ENCODE results near the gene KIAA1755. TPM values are rescaled to one million over a fixed set of nuclear protein-coding genes. Genes with fewer than 3 reads are reported as not detected.
"Not testable (repeated sequence)": the region's sequence is repeated elsewhere in the genome, so short reads cannot be mapped to it uniquely, and the experiment has no call there.

KIAA1755 gene
- total RNA-seq, 1 experiment from 2014 or later = 0.20 TPM

DNA sequence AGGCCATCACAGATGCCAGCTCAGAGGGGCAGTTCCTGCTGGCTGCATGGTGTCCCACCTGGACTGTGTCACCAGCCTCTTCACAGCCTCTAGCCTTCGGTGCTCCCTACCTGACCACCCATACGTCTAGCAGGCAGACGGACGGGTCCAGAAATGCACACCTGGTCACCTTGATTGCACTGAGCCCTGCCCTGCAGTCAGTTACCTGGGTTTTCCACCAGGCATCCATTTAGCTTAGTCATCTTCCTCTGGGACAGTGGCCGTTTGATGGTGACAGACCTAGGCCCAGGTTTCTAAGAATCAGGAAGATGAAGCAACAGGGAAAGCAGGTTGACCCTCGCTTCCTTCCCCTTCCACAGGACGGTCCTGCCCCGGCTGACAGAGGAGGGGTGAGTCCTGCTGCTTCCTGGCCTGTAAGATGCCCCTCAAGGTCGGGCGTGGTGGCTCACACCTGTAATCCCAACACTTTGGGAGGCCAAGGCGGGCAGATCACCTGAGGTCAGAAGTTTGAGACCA, 33.6 kb upstream of the KIAA1755 start:
- in situ Hi-C loops (cut with HindIII; ENCODE audit: low pct_unique_long_range_greater_than_20kb, low sequenced_read_pairs) = no loop called here
- no peak for DNase-seq (ENCODE audit: low read depth)

DNA sequence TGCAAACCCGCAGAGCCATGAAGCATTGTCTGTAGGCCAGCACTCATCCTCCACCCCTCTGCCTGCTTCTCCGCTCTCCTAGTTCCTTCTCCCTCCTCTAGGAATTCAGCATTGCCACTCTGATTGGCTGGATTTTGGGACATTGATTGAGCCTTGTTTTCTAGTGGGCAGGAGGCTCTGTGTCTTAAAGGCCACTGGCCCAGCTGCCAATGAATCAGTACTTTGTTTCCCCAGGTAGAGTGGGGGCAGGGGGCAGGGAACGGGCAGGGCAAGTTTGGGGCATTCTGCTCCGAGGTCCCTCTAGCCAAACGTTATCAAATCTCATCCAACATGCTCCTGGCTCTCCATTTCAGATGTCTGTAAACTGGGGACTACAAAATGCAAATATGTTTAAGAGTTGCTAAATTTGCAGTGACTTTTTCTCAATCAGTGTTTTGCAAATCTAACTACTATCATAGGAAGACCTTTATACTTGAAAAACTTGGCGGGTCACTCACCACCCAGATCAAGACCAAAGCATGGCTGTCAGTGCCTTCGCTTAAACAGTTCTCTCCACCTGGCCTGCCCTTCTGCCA, 33.0 kb upstream of the KIAA1755 start:
- in situ Hi-C loops (cut with HindIII; ENCODE audit: low pct_unique_long_range_greater_than_20kb, low sequenced_read_pairs) = no loop called here

DNA sequence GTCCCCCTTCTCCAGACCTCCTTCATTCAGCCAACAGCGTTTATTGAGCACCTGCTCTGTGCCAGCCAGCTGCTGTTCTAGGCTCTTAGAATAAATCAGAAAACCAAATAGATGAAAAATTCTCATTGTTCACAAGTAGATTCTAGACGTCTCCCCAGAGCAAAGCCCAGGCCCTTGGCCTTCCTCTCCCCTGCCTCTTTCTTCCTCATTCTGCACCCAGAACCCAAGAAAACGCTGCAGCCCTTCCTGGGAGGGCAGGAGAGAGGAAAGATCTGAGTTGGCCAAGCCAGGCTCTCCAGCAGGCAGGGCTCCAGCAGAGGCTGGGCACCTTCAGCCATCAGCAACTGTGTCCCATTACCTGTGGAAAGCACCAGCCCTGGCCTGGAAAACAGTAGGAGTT, 31.4 kb upstream of the KIAA1755 start:
- in situ Hi-C loops (cut with HindIII; ENCODE audit: low pct_unique_long_range_greater_than_20kb, low sequenced_read_pairs) = no loop called here
- no peak for DNase-seq (ENCODE audit: low read depth)

More for the DNA sequence above, 33.0 kb upstream of the KIAA1755 start:
- no peak for DNase-seq (ENCODE audit: low read depth)

DNA sequence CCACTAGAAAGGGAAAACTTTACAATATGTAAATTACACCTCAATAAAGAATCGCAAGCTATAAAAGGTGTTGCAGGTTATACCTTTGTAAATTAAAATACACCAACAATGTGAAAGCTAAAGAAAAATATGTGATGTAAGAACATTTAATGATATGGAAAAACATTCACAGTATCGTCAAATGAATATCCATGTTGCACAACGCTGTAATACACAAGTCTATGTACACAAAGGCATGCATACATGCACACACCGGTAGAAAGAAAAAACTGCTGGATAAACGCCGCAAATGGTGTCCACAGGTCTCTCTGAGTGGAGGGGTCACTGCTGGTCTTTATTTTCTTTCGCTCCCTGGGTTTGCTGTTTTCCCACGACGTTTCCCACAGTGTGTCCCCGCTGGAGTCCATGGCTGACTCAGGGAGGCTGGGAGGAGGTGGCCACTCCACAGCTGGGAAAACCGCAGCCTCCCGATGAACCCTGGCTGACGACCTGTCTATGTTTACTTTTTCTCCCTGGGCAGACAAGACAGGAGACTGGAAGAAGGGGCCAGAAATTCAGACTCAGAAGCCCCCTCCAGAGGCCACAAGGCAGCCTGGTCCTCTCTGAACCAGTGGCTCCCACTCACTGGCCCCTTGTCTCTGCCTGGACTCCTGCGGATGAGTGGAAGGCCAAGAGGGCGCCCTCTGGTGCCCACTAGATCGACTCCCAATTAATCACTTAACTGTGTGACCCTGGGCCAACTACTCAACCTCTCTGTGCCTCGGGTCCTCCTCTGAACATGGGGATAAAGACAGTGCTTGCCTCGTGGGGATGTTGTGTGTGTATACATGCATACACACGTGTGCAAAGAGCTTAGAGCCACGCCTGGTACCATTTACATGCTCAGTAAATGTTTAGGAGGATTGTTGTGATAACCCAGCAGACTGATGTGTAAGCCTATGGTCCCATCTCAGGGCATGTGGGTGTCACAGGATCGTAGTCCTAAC, 30.6 kb upstream of the KIAA1755 start:
- in situ Hi-C loops (cut with HindIII; ENCODE audit: low pct_unique_long_range_greater_than_20kb, low sequenced_read_pairs) = no loop called here
- DNase-seq (ENCODE audit: low read depth) = peak; percentile 22

DNA sequence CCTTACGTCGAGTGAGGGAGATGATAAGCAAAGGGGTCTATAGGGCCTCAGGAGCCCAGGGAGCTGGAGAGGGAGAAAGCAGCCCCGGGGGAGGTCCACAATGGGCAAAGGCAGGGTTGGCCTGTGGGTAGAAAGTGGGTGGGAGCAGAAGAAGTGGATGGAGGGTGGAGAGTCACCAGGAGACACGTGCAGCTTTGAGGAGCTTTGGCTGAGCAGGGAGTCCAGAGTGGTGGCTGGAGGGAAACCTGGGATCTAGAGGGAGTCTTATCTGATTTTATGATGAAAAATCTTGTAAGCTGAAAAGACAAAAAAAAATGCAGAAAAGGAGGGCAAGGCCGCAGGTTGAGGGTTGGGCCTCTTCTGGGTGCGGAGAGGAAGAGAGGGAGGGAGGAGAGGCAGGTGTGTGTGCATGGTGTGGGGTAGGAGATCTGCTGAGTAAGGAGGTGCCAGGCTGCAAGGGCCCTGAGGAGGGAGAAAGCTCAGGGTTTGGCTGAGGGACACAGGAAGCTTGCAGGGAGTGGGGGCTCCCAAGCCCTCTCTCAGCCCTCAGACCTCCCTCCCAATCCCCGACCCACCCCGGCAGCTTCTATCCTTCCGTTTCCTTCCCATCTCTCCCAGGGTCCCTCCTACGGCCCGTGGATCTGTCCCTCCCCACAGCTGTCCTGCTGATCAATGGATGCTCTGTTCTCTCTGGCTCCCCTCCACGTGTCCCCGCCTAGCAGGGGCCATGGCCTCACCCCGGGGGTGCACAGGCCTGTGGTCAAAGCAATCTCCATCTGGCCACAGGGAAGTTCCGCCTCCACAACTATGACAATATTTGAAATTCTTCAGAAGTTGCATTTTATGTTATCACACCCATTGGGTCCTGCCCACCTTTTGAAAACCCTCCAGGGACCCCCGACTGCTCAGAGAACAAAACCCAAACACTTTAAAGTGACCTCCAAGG, 26.3 kb upstream of the KIAA1755 start:
- DNase-seq (ENCODE audit: low read depth) = no peak

DNA sequence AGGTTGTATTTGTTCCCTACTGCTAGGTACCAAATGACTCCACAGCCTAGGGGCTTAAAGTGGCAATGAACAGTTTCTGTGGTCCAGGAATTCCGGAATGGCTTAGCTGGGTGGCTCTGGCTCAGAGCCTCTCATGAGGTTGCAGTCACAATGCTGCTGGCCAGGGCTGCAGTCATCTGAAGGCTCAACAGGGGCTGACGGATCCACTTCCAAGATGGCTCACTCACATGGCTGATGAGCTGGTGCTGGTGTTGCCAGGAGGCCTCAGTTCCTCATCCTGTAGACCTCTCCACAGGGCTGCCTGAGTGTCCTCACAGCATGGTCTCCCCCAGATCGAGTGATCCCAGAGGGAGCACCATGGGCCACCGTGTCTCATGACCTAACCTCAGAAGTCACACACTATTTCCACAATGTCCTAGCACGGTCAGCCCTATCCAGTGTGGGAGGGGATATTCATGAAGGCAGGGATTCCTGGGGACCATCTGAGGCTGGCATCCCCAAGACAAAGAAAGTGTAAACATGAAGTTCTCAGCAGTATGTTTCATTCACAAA, 24.4 kb upstream of the KIAA1755 start:
- DNase-seq (ENCODE audit: low read depth) = no peak
- in situ Hi-C loops (cut with HindIII; ENCODE audit: low pct_unique_long_range_greater_than_20kb, low sequenced_read_pairs) = no loop called here

More for the DNA sequence above, 26.3 kb upstream of the KIAA1755 start:
- in situ Hi-C loops (cut with HindIII; ENCODE audit: low pct_unique_long_range_greater_than_20kb, low sequenced_read_pairs) = no loop called here

DNA sequence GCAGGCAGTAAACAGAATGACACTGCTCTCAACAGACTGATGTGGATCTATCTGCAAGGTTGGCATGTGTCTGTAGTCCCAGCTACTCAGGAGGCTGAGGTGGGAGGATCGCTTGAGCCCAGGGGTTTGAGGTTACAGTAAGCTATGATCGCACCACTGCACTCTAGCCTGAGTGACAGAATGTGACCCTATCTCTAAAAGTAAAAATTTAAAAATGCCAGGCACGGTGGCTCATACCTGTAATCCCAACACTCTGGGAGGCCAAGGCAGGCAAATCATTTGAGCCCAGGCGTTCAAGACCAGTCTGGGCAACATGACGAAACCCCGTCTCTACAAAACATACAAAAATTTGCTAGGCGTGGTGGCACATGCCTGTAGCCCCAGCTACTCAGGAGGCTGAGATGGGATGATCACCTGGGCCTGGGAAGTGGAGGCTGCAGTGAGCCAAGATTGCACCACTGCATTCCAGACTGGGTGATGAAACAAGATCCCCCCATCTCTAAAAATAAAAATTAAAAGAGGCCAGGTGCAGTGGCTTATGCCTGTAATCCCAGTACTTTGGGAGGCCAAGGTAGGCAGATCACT, 23.6 kb upstream of the KIAA1755 start:
- DNase-seq (ENCODE audit: low read depth); in situ Hi-C loops (cut with HindIII; ENCODE audit: low pct_unique_long_range_greater_than_20kb, low sequenced_read_pairs): not testable (repeated sequence)

DNA sequence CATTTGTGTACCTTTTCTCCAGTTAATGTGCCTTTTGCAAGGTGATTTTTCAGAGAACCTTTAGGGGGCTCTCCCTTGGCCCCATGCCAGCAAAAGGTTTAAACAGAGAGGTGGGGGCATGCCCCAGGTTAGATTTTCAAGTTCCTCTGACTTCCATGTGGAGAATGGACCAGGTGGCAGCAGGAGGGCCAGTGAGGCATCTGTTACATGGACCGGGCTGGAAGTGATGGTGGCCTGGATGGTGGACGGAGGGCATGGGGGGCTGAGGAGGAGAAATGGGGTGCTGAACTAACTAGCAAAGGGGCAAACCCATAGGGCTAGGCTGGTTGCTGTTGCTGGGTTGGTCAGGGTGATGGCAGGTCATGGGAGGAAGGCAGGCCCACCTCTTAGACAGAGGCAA, 22.7 kb upstream of the KIAA1755 start:
- in situ Hi-C loops (cut with HindIII; ENCODE audit: low pct_unique_long_range_greater_than_20kb, low sequenced_read_pairs) = no loop called here

DNA sequence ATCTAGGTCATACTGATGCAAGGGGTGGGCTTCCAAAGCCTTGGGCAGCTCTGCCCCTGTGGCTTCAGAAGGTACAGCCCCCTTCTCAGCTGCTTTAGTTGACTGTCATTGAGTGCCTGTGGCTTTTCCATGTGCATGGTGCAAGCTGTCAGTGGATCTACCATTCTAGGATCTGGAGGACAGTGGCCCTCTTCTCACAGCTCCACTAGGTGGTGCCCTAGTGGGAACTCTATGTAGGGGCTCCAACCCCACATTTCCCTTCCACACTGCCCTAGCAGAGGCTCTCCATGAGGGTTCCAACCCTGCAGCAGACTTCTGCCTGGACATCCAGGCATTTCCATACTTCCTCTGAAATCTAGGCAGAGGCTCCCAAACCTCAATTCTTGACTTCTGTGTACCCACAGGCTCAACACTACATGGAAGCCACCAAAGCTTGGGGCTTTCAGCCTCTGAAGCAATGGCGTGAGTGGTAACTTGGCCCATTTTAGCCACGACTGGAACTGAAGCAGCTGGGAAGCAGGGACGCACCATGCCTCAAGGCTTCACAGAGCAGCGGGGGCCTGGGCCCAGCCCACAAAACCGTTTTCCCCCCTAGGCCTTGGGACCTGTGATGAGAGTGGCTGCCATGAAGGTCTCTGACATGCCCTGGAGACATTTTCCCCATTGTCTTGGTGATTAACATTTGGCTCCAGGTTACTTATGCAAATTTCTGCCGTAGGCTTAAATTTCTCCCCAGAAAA, 20.8 kb upstream of the KIAA1755 start:
- in situ Hi-C loops (cut with HindIII; ENCODE audit: low pct_unique_long_range_greater_than_20kb, low sequenced_read_pairs) = not testable (repeated sequence)

More for the DNA sequence above, 22.7 kb upstream of the KIAA1755 start:
- no peak for DNase-seq (ENCODE audit: low read depth)

DNA sequence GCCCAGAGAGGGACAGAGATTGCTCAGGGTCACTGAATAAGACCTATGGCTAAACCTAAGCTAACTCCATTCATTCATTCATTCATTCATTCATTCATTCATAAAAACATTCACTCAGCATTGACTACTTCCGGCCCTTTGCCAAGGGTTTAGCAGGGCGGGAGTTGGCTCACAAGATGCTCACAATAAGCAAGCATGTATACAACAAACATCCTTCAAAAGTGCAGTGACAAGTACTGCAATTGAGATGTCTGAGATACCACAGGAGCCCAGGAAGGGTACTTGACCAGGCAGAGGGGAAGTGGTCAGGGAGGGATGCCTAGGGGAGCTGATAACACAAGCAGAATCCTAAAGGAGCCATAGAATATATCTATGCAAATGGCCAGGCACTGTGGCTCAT, 18.2 kb upstream of the KIAA1755 start:
- in situ Hi-C loops (cut with HindIII; ENCODE audit: low pct_unique_long_range_greater_than_20kb, low sequenced_read_pairs) = no loop called here
- DNase-seq (ENCODE audit: low read depth) = no peak

More for the DNA sequence above, 20.8 kb upstream of the KIAA1755 start:
- not testable (repeated sequence) for DNase-seq (ENCODE audit: low read depth)

DNA sequence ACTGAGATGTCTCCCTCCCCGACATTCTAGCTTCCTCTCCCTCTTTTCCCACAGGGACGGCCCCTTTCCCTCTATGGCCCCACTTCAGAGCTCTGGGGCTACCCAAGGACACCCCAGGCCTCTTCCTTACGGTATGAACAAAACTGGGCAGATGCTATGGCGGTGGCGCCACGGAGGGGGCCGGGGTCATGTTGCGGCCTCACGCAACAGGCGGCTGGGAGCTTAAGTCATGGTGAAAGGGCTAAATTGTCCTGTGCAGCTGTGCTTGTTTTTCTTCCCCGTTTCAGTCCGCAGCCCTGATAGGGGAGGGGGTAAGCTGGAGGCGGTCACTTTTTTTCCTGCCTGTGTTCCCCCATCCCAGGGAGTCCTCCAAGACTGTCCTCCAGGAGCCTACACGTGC, 17.6 kb upstream of the KIAA1755 start:
- DNase-seq (ENCODE audit: low read depth) = no peak
- in situ Hi-C loops (cut with HindIII; ENCODE audit: low pct_unique_long_range_greater_than_20kb, low sequenced_read_pairs) = no loop called here

DNA sequence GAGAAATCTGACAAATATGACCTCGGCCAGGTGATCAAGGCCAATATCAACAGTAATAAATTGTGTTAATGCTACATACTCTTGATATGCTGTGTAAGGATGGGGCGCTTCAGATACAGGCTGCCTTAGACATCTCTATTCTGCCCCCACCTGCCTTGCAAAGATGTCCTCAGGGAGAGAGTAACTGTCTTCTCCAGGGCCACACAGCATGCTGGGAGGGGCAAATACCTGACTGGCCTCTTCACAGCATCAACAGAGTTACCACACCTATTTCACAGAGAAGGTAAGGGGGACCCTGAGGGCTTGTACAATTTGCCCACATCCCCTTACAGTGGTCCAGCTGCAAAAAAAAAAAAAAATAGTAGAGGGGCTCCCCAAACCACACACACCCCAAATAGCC, 17.2 kb upstream of the KIAA1755 start:
- DNase-seq (ENCODE audit: low read depth) = no peak
- in situ Hi-C loops (cut with HindIII; ENCODE audit: low pct_unique_long_range_greater_than_20kb, low sequenced_read_pairs) = no loop called here

DNA sequence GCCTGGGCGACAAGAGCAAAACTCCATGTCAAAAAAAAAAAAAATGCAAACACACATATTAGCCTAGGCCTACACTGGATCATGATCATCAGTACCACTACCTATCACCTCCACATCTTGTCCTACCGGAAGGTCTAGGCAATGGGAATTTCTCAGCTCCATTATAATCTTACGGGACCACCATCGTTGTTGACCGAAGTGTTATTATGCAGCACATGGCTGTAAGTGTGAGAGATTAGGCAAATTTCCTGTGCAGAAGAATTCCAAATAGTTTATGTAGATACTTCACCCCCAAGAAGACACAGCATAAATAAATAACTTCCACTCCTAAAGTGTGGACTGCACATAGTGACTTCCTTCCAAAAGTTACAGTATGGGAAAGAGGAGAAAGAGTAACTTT, 16.8 kb upstream of the KIAA1755 start:
- in situ Hi-C loops (cut with HindIII; ENCODE audit: low pct_unique_long_range_greater_than_20kb, low sequenced_read_pairs) = no loop called here
- no peak for DNase-seq (ENCODE audit: low read depth)

DNA sequence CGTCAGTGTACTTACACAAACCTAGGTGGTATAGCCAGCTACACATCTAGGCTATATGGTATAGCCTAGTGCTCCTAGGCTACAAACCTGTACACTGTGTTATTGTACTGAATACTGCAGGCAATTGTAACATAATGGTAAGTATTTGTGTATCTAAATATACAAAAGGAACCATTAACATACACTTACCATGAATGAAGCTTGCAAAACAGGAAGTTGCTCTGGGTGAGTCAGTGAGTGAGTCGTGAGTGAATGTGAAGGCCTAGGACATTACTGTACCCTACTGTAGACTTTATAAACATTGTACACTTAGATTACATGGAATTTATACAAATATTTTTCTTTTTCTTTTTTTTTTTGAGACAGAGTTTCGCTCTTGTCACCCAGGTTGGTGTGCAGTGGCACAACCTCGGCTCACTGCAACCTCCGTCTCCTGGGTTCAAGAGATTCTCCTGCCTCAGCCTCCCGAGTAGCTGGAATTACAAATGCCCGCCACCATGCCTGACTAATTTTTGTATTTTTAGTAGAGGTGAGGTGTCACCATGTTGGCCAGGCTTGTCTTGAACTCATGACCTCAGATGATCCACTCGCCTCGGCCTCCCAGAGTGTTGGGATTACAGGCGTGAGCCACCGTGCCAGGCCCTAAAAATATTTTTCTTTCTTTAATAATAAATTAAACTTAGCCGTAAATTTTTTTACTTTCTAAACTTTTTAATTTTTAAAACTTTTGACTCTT, 15.4 kb upstream of the KIAA1755 start:
- no peak for DNase-seq (ENCODE audit: low read depth)
- in situ Hi-C loops (cut with HindIII; ENCODE audit: low pct_unique_long_range_greater_than_20kb, low sequenced_read_pairs) = no loop called here

DNA sequence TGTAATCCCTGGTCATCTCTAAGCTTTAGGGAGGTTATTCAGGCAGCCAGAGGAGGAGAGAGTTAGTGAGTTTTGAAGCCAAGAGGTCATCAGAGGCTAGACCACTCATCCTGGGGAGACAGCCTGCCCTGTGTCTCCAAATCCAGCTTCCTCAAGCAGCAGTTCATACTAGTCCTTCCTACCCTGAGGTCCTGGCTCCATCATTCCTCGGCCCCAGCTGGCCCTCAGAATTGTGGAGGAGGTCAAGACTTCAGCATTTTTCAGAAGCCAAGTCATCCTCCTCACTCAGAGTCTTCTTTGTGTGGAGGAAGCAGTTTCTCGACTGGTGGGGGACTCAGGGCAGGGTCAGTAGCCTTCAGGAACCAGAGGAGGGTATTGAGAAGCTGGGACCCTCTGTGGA, 12.4 kb upstream of the KIAA1755 start:
- in situ Hi-C loops (cut with HindIII; ENCODE audit: low pct_unique_long_range_greater_than_20kb, low sequenced_read_pairs) = no loop called here
- no peak for DNase-seq (ENCODE audit: low read depth)

DNA sequence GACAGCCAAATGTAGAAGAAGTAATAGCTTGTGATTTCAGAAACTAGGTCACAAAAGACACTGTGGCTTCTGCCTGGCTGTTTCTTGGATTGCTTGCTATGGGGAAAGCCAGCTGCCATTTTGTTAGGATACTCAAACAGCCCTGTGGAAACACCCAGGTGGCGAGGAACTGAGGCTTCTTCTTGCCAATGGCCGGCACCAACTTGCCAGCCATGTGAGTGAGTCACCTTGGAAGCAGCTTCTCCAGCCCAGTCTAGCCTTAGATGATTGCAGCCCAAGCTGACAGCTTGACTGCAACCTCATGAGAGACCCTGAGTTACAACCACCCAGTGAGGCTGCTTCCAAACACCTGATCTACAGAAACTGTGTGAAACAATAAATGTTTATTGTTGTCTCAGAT, 11.9 kb upstream of the KIAA1755 start:
- DNase-seq (ENCODE audit: low read depth) = no peak
- in situ Hi-C loops (cut with HindIII; ENCODE audit: low pct_unique_long_range_greater_than_20kb, low sequenced_read_pairs) = no loop called here
